Heart right ventricle (tissue), 16 donors: Measurements from ENCODE around the gene JAK3. TPM values are rescaled to one million over a fixed set of nuclear protein-coding genes. Genes with fewer than 3 reads are reported as not detected.
A peak's percentile ranks its signal among the peaks of the same experiment; 100 is the strongest.
"Not testable (repeated sequence)": the region's sequence is repeated elsewhere in the genome, so short reads cannot be mapped to it uniquely, and the experiment has no call there.

Experiments used
- ATAC-seq, 8 donors: fragments of 200-7000 bp; cut with Tn5 transposase; one replicate each; pipeline ENCODE4 v1.9.1; 2020; ENCODE audit warnings: mild to moderate bottlenecking in 8 of 8, moderate library complexity in 8 of 8, moderate number of reproducible peaks in 1 of 8
- DNase-seq, 2 donors: peaks; one replicate each; pipeline ENCODE4 v3.0.0-alpha.2; 2020
- H3K27ac ChIP-seq, 10 donors: fragments of 200-600 bp; sonication (generic) in 2 of 10; one replicate each; pipeline versions ENCODE4 v1.5.0 to v1.8.0; 2020 to 2022; ENCODE audit warnings: mild to moderate bottlenecking in 3 of 10
- H3K27me3 ChIP-seq, 7 donors: fragments of 200-600 bp; one replicate each; pipeline ENCODE4 v1.8.0; 2021 to 2022; ENCODE audit warnings: mild to moderate bottlenecking in 2 of 7
- H3K36me3 ChIP-seq, 9 donors: fragments of 200-600 bp; sonication (generic) in 1 of 9; one replicate each; pipeline versions ENCODE4 v1.5.0 to v1.8.0; 2020 to 2022; ENCODE audit warnings: mild to moderate bottlenecking in 2 of 9
- H3K4me1 ChIP-seq, 9 donors: fragments of 200-600 bp; sonication (generic) in 1 of 9; one replicate each; pipeline versions ENCODE4 v1.5.0 to v1.8.0; 2020 to 2022; ENCODE audit warnings: mild to moderate bottlenecking in 4 of 9
- H3K4me3 ChIP-seq, 10 donors: fragments of 200-600 bp; sonication (generic) in 2 of 10; one replicate each; pipeline versions ENCODE4 v1.5.0 to v1.8.0; 2020 to 2022; ENCODE audit warnings: mild to moderate bottlenecking in 7 of 10, moderate library complexity in 2 of 10
- H3K9me3 ChIP-seq, 11 donors: fragments of 200-600 bp in 10 of 11; sonication (generic) in 2 of 11; one replicate each; pipeline versions ENCODE4 v1.5.0 to v1.8.0; 2013 to 2022; ENCODE audit warnings: mild to moderate bottlenecking in 2 of 11, control low read depth in 1 of 11, moderate library complexity in 1 of 11
- CTCF ChIP-seq, 9 donors: fragments of 200-600 bp; sonication (generic) in 2 of 9; IDR thresholded peaks; one replicate each; pipeline versions ENCODE4 v1.5.0 to v1.8.0; 2021 to 2022; ENCODE audit warnings: antibody characterized with exemption in 9 of 9, mild to moderate bottlenecking in 5 of 9, moderate library complexity in 1 of 9
- WGBS, 2 donors: extraction: QIAGEN DNeasy Blood & Tissue Kit; methylation state at CpG; one replicate each; pipeline ENCODE4 v1.1.7; 2013; ENCODE audit warnings: inconsistent platforms in 1 of 2; 5-methylcytosine and 5-hydroxymethylcytosine counted together
- intact Hi-C, 10 donors: fragments of 100-400 bp; cut with DNase I; formaldehyde crosslinking; loops; one replicate each; pipeline versions ENCODE4 v1.11.1 to v1.14.2; 2022
- polyA plus RNA-seq, 2 donors: library from polyadenylated mRNA; stranded (reverse); fragments of 200-250 nt; gene quantifications; one replicate each; pipeline ENCODE4 v1.2.3, GENCODE V29; 2013
- total RNA-seq, 10 donors: library from RNA; stranded (reverse); fragmentation: NEBNext Ultra II Directional in 3 of 10; extraction: Animal tissue kit (Norgen Biotek cat#: 25700) in 3 of 10; gene quantifications; one replicate each; pipeline versions ENCODE4 v1.2.1 to v1.2.4, GENCODE V29; 2021 to 2023
- donor health status: Arrhythmogenic right ventricular cardiomyopathy.
- donor health status: ischemic (EF 13 %, LVEDD 7.1; RV severe dilation, severe dysfunction).
- donor health status: healthy with polysubstance abuse.
- donor health status: DM: no; HTN: yes; CAD: no.
- donor health status: DM: no; HTN: no; CAD: no.
- donor health status: ischemic (EF 25% LVEDD 6.9; RV normal size, moderate dysfunction).
- donor health status: ischemic (EF 25% LVEDD 5.7; RV mildly dilated, moderate dysfunction).
- donor health status: healthy.
- donor health status: DM: yes; HTN: yes; CAD: no.
- donor health status: Ischemic cardiomyopathy.
- donor health status: ischemic (EF 35%, LVEDD 5.7; RV mildly dilated, moderate dysfunction).
- donor health status: nonischemic (EF 11% LVEDD 7.7; RV severe dilation, severe dysfunction).
- donor health status: DM: yes; HTN: yes; CAD: no.
- donor health status: PGD.
- donor health status: ischemic (EF 29% LVEDD 5.4; RV normal size, mild dysfunction).
- donor health status: nonischemic (EF 23%, LVEDD 6.1; RV moderate dilation, normal function).

The JAK3 gene
- total and polyA plus RNA-seq, 12 donors = 0.59 to 16.9 (median 1.6) TPM

- intact Hi-C loops = loop anchor here in 2 of 10 donors (10.0 kb wide), 1 partner anchor 67 kb away; the partner anchor contains the start of gene RPL18A (in 2 of the 2)
- peaks cover 0 to 4% (median 0%) of the 10 kb centered on the region in 11 donors for H3K9me3 ChIP-seq
- H3K36me3 ChIP-seq = peaks cover 0 to 12% (median 0%) of the 10 kb centered on the region in 9 donors
- peaks cover 0 to 10% (median 0%) of the 10 kb centered on the region in 9 donors for H3K4me1 ChIP-seq
- peaks cover 0 to 18% (median 7%) of the 10 kb centered on the region in 7 donors for H3K27me3 ChIP-seq
- no peak for TF ChIP-seq CTCF (IDR thresholded peaks at IDR 0.05)
- 91 to 94% methylated on average over 14 of the region's 14 CpGs for WGBS, 2 donors
- no peak overlapping the region for H3K27ac ChIP-seq
- DNase-seq (no peak), ATAC-seq (peak in 1 of 8 donors; percentile 41)
- H3K4me3 ChIP-seq = no peak overlapping the region
Measured at GRCh38 chr19:17787274-17787913, 60.4 kb downstream of the JAK3 start.

- DNase-seq (peak; percentile 41 to 56), ATAC-seq (peak in 6 of 8 donors; percentile 38 to 60 (median 48))
- Histone ChIP-seq H3K4me1 (peaks cover 0 to 3% (median 0%) of the 10 kb centered on the region in 9 donors), H3K36me3 (peaks cover 0 to 12% (median 0%) of the 10 kb centered on the region in 9 donors), H3K27ac (no peak overlapping the region), H3K27me3 (peaks cover 0 to 30% (median 25%) of the 10 kb centered on the region in 7 donors), H3K4me3 (no peak overlapping the region), H3K9me3 (peaks cover 0 to 4% (median 0%) of the 10 kb centered on the region in 11 donors)
- 41 to 45% methylated on average over 32 of the region's 32 CpGs for WGBS, 2 donors
- TF ChIP-seq CTCF (IDR thresholded peaks at IDR 0.05) = peak; percentile 63 to 84 (median 78)
- intact Hi-C loops = loop anchor here in 2 of 10 donors (5.0 to 10.0 kb wide), 2 partner anchors 70 to 77 kb away; partner anchors contain the start of gene RPL18A (in 2 of the 2)
Measured at GRCh38 chr19:17784201-17785008, 63.4 kb downstream of the JAK3 start.

- H3K4me3 ChIP-seq, H3K4me1 ChIP-seq, H3K9me3 ChIP-seq, DNase-seq, H3K27ac ChIP-seq, ATAC-seq: not testable (repeated sequence)
- WGBS, 2 donors = 70 to 86% methylated on average over 5 of the region's 5 CpGs
- peaks cover 5 to 36% (median 26%) of the 10 kb centered on the region in 7 donors for H3K27me3 ChIP-seq
- peaks cover 0 to 12% (median 0%) of the 10 kb centered on the region in 9 donors for H3K36me3 ChIP-seq
- intact Hi-C loops = loop anchor here in 2 of 10 donors (5.0 to 10.0 kb wide), 2 partner anchors 71 to 76 kb away; partner anchors contain the start of gene RPL18A (in 2 of the 2)
Measured at GRCh38 chr19:17783721-17784120, 64.1 kb downstream of the JAK3 start.

DNA sequence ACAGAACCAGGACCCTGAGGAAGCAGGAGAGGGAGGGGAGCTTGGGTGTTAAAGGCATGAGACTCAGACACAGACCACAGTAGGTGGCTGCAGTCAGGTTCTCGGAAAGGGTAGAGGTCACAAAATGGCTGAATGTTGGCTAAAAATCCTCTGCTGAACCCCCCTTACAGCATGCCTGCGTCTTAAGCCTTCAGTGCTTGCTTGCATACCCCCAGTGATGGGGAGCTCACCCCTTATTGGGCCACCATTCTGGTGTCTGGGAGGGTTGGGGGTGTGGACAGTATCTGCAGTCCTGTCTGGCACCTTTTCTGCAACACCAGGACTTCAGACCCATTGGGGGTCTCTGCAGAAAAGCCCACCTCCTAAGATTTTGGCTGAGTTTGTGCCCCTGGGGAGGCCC, 67.0 kb downstream of the JAK3 start:
- H3K9me3 ChIP-seq = peaks cover 0 to 4% (median 0%) of the 10 kb centered on the region in 11 donors
- no peak for TF ChIP-seq CTCF (IDR thresholded peaks at IDR 0.05)
- H3K36me3 ChIP-seq = peaks cover 0 to 8% (median 0%) of the 10 kb centered on the region in 9 donors
- no peak overlapping the region for H3K4me3 ChIP-seq
- DNase-seq (no peak), ATAC-seq (no peak)
- intact Hi-C loops = loop anchor here in 2 of 10 donors (5.0 to 10.0 kb wide), 2 partner anchors 73 to 74 kb away; partner anchors contain the start of gene RPL18A (in 2 of the 2)
- no peak overlapping the region for H3K27ac ChIP-seq
- H3K27me3 ChIP-seq = peaks cover 10 to 61% (median 50%) of the 10 kb centered on the region in 7 donors
- H3K4me1 ChIP-seq = peaks cover 0 to 12% (median 5%) of the 10 kb centered on the region in 9 donors
- WGBS, 2 donors = 62 to 87% methylated on average over 2 of the region's 2 CpGs
